GM12891 (cell line): ENCODE measurements around the gene SDHA.
"Not testable (repeated sequence)": the region's sequence is repeated elsewhere in the genome, so short reads cannot be mapped to it uniquely, and the experiment has no call there.

Experiments
- PAX5 ChIP-seq: IDR thresholded peaks from 2 replicates; pipeline ENCODE4 v1.6.1; 2011; ENCODE audit warnings: low read length, moderate library complexity, mild to moderate bottlenecking; ENCODE audit not compliant: insufficient read depth, severe bottlenecking
- POLR2A ChIP-seq: IDR thresholded peaks from 2 replicates; pipeline ENCODE4 v1.6.1; 2011; ENCODE audit warnings: low read depth, low read length, control low read depth
- POLR2AphosphoS5 ChIP-seq: IDR thresholded peaks from 2 replicates; pipeline ENCODE4 v1.6.1; 2011; ENCODE audit warnings: low read depth, low read length, control low read depth

- TF ChIP-seq POLR2A, POLR2AphosphoS5, PAX5: not testable (repeated sequence)
Observed at GRCh38 chr5:263275-263974, 45.3 kb downstream of the SDHA start.
